Hepatocyte (in vitro differentiated cells): ENCODE measurements around the gene DPYD.

Experiments used
- EZH2 ChIP-seq: fragments of 200-600 bp; sonication (generic); IDR thresholded peaks from 2 replicates; pipeline ENCODE4 v1.6.1; 2016; ENCODE audit warnings: antibody characterized with exemption, mild to moderate bottlenecking, borderline replicate concordance
- TF ChIP-seq, protein P1 (sequence below): fragments of 200-600 bp; sonication (generic); IDR thresholded peaks from 2 replicates; pipeline ENCODE4 v1.5.1; 2016; ENCODE audit warnings: antibody characterized with exemption, mild to moderate bottlenecking; ENCODE audit not compliant: poor library complexity

DNA sequence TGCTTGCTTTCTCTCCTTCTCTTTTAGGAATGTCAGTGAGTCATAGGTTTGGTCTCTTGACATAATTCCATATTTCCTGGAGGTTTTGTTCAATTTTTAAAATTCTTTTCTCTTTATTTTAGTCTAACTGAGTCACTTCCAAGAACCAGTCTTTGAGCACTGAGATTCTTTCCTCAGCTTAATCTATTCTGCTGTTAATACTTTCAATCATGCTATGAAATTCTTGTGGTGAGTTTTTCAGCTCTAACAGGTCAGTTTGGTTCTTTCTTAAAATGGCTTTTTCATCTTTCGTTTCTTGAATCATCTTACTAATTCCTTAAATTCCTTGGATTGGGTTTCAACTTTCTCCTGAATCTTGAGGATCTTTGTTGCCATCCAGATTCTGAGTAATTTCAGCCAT is 878.3 kb downstream of the DPYD start:
- TF ChIP-seq, protein P1, sequence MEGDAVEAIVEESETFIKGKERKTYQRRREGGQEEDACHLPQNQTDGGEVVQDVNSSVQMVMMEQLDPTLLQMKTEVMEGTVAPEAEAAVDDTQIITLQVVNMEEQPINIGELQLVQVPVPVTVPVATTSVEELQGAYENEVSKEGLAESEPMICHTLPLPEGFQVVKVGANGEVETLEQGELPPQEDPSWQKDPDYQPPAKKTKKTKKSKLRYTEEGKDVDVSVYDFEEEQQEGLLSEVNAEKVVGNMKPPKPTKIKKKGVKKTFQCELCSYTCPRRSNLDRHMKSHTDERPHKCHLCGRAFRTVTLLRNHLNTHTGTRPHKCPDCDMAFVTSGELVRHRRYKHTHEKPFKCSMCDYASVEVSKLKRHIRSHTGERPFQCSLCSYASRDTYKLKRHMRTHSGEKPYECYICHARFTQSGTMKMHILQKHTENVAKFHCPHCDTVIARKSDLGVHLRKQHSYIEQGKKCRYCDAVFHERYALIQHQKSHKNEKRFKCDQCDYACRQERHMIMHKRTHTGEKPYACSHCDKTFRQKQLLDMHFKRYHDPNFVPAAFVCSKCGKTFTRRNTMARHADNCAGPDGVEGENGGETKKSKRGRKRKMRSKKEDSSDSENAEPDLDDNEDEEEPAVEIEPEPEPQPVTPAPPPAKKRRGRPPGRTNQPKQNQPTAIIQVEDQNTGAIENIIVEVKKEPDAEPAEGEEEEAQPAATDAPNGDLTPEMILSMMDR, result no peak
- no peak for TF ChIP-seq EZH2
